GM10266 (cell line): ENCODE data around the gene TFCP2.

Source experiments
- DNase-seq: peaks from one replicate; pipeline ENCODE4 v3.0.0; 2012; ENCODE audit errors: extremely low spot score
- CTCF ChIP-seq: IDR thresholded peaks from 2 replicates; pipeline ENCODE4 v1.5.1; 2012; ENCODE audit warnings: mild to moderate bottlenecking, low read depth; ENCODE audit not compliant: control insufficient read depth, insufficient read depth; ENCODE audit errors: missing control alignments

TFCP2 gene

GRCh38 chr12:51077930-51078329, 95.0 kb downstream of the TFCP2 start:
- DNase-seq, result no peak
- no peak for TF ChIP-seq CTCF

GRCh38 chr12:51076236-51076930, 96.6 kb downstream of the TFCP2 start:
- DNase-seq, result no peak
- no peak for TF ChIP-seq CTCF

- no peak for TF ChIP-seq CTCF
- DNase-seq, result no peak
These were observed 97.5 kb downstream of the TFCP2 start for GRCh38 chr12:51075390-51075789.

- TF ChIP-seq CTCF, result no peak
- DNase-seq, result no peak
These were observed 101.3 kb downstream of the TFCP2 start for GRCh38 chr12:51071663-51072062.

GRCh38 chr12:51070004-51070403, 102.9 kb downstream of the TFCP2 start:
- no peak for DNase-seq
- no peak for TF ChIP-seq CTCF

GRCh38 chr12:51067771-51068170, 105.2 kb downstream of the TFCP2 start:
- no peak for DNase-seq
- no peak for TF ChIP-seq CTCF

GRCh38 chr12:51067229-51067628, 105.7 kb downstream of the TFCP2 start:
- no peak for TF ChIP-seq CTCF
- DNase-seq, result no peak
